Endometrial microvascular endothelial cells (primary cell): ENCODE results near the gene KRT2. TPM values are rescaled to one million over a fixed set of nuclear protein-coding genes. Genes with fewer than 3 reads are reported as not detected.
"Not testable (repeated sequence)": the region's sequence is repeated elsewhere in the genome, so short reads cannot be mapped to it uniquely, and the experiment has no call there.

ENCODE experiments used
- in situ Hi-C: cut with HindIII; loops from 2 replicates; pipeline ENCODE4 v1.10.0; 2017; ENCODE audit warnings: low sequenced_read_pairs, low pct_unique_long_range_greater_than_20kb; ENCODE audit errors: inconsistent ontology term
- total RNA-seq: library from RNA; depleted of rRNA; stranded (reverse); fragments of >200 nt; gene quantifications from one replicate; pipeline ENCODE4 v1.2.3, GENCODE V29; 2015; ENCODE audit errors: inconsistent ontology term

KRT2 gene
- total RNA-seq, 1 donor from 2014 or later, result not detected

GRCh38 chr12:52670961-52671360 is 18.9 kb upstream of the KRT2 start:
- in situ Hi-C loops, result no loop called here

DNA sequence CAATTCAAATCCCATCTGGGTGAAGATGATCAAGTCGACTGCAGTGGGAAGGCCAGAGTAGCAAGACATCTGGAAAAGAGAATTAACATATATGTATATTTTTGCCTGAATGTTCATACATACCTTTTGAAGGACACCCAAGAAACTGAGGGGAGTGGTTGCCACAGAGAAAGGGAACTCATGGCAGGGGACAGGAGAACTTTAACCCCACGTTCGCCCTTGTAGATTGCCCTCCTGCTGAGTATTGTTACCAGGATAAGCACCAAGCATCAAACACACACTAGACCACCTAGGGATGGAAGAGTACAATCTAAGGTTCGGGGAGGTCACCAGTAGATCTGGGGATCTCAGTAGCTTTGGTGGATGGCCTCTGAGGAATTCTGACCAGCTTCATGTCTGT is 18.5 kb upstream of the KRT2 start:
- in situ Hi-C loops, result no loop called here

DNA sequence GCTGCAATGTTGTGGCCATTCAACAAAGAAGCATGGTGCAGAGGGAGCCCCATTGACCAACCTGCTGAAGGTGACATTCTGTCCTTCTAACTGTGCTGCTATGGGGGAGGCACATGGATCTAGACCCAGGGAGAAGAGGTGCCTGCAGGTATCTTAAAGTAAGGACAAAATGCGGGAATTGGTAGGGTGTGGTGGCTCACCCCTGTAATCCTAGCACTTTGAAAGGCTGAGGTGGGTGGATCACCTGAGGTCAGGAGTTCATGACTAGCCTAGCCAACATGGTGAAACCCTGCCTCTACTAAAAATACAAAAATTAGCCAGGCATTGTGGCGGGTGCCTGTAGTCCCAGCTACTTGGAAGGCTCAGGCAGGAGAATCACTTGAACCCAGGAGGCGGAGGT is 17.9 kb upstream of the KRT2 start:
- in situ Hi-C loops, result not testable (repeated sequence)

DNA sequence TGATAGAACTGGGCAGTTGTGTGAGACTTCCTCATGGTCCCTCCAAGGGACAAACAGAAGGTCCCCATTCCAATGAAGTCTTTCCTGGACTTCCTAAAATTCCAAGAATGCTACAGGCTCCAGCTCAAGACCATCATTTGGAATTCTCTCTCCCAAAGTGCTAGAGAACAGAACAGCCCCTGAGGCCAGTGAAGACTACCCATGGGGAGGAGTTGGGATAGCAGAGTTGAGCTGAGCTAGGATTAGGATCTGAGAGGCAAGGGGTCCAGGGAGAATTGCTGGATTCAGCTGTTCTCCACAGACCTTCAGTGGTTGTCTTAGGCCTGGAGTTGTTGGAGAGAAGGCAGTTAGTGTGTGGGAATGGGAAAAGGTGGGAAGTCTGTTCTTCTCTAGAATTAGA is 17.4 kb upstream of the KRT2 start:
- in situ Hi-C loops, result no loop called here

GRCh38 chr12:52667931-52668330 is 15.9 kb upstream of the KRT2 start:
- in situ Hi-C loops, result no loop called here

- in situ Hi-C loops, result no loop called here
These were observed 15.5 kb upstream of the KRT2 start for GRCh38 chr12:52667509-52667908.

GRCh38 chr12:52666471-52666870 is 14.5 kb upstream of the KRT2 start:
- in situ Hi-C loops, result no loop called here

DNA sequence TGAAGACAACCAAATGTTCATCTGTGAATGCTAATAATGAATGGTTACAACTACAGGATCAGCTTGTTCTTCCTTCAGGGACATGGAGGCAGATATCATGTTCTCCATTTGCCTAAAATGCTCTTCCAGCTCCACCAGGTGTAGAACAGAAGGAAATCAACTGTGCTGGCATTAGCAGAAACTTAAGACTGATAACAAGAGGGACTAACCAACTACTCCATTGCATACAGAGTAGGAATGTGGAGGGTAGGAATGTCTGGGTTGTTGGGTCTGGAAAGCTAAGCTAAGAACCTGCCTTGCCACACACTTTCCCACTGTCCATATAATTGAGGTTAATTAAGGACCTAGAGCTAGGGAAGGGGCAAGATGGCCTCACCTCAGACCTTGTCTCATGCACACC is 11.4 kb upstream of the KRT2 start:
- in situ Hi-C loops, result no loop called here

- in situ Hi-C loops, result no loop called here
These were observed 10.9 kb upstream of the KRT2 start for GRCh38 chr12:52662918-52663229.

DNA sequence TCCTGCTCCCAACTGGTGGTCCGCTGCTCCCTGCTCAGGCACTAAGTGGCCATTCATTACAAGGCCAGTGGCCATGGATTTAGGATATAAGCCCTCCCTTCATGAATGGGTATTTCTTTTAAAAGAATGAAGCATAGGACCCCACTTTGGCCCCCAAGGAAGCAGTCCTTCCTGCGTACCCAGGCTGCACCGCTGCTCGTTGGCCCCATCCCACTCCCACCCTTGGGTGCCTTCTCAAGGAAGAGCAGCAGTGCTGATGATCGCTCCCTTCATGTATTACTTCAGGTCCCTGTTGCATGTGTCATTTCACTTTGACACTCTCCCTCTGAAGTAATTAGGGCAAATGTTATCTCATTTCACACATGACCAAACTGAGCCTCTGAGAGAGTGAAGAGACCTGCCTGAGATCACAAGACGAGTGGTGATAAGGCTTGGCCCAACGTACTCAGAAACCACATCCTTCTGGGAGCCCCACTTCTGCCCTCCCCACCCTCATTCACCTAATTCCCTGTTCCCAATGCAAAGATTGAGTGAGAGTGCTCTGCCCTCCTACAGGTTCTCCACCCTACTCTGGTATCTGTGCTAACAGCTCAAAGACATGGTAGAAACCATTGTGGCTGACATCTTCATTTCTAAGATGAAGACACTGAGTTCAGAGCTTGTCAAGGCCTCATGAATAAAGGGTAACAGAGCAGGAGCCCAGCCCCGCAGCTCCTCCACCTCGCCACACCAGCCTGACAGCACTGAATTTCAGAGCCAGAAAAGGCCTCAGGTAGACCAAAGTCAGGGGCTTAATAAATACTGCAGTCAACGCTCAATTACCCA is 10.3 kb upstream of the KRT2 start:
- in situ Hi-C loops, result no loop called here

DNA sequence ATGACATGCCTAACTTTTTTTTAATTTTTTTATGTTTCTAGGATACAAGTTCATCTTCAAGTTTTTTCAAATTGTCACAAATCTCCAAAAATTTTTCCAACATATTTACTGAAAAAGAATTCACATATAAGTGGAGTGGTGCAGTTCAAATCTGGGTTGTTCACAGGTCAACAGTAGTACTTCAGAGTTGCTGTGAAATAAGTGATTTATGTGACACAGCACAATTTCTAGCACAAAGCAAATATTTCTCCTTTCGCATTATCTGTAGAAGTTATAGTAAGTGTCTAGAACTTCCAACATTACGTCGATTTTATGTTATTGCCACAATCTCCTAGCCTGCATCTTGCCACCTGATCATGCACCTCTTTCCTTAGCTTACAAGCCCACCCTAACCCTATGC is 9.7 kb upstream of the KRT2 start:
- in situ Hi-C loops, result no loop called here

- in situ Hi-C loops, result no loop called here
These were observed 9.0 kb upstream of the KRT2 start for GRCh38 chr12:52660934-52661499.

- in situ Hi-C loops, result no loop called here
These were observed 7.9 kb upstream of the KRT2 start for GRCh38 chr12:52659951-52660350.

- in situ Hi-C loops, result no loop called here
These were observed 7.4 kb upstream of the KRT2 start for GRCh38 chr12:52659395-52659794.

DNA sequence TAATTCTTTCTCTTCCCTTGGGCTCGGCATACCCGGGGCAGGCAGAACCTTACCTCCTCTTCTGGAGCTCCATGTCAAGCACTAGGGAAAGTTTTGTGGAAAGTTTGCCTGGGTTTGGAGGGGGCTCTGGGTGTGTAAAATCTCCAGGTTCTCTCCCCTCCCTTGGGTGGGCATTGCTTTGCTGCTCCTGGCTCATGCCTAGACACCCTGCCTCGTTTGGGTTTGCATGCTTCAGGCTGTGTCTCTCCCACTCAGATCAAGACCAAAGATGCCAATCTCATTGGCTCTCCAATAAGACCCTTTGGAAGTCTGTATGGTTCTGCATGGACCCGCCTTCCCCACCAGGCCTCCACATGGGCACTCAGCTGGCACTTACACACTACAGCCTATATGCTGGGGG is 6.2 kb upstream of the KRT2 start:
- in situ Hi-C loops, result no loop called here

GRCh38 chr12:52657250-52657902 is 5.4 kb upstream of the KRT2 start:
- in situ Hi-C loops, result no loop called here

DNA sequence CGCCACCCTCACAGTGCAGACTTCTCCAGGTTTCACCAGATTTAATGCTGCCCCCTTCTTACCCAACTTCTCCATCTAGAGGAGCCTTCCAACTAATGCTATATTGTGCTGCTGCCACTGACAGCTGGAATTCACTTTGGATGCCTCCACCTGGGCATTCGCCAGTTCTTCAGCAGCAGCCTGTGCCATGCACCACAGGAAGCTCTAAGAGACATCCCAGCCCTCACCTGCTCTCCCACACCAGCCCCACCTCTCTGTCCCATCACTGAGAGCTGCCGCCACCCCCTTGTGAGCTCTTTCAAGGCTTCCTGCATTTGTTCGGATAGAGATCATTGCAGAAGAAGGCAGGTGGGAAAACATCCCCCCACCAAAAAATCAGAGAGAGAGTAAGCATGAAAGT is 4.6 kb upstream of the KRT2 start:
- in situ Hi-C loops, result no loop called here

DNA sequence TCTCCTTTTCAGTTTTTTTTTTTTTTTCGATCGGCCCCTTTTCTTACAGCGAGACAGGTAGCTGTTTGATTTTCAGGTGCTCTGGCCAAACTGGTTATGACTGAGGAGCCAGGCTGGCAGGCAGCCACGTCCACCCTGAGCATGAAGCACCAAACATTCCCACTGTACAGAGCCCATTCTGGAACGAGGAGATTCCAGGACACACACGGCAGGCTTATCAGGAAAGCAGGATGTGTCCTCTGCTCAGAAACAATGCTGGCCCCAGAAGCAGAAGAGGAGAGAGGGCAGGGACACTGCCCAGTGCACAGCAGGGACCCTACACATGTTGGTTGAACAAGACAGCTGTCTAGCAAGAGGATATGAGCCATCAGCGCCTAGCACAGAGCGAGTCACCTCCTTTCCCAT is 3.7 kb upstream of the KRT2 start:
- in situ Hi-C loops, result no loop called here

- in situ Hi-C loops, result no loop called here
These were observed 3.2 kb upstream of the KRT2 start for GRCh38 chr12:52655251-52655650.

GRCh38 chr12:52650520-52651081 is 1.4 kb downstream of the KRT2 start:
- in situ Hi-C loops, result no loop called here
